Measurements from ENCODE around the gene MAML2. TPM values are rescaled to one million over a fixed set of nuclear protein-coding genes. Genes with fewer than 3 reads are reported as not detected.

The MAML2 gene
- total RNA-seq, 4 donors from 2014 or later, result 19.0 to 36.4 (median 31.4) TPM

GRCh38 chr11:96028746-96029145 lies 314.2 kb downstream of the MAML2 start:
- Histone ChIP-seq H3K27ac (peak overlapping the region in 1 of 3 donors; percentile 41), H3K27me3 (no peaks in the 10 kb centered on the region), H3K9me3 (no peaks in the 10 kb centered on the region), H3K36me3 (no peaks in the 10 kb centered on the region), H3K4me3 (replicated peaks in 1 of 3) (no peak overlapping the region), H3K4me1 (peaks cover 18 to 23% of the 10 kb centered on the region in 2 donors)
- TF ChIP-seq CTCF (IDR thresholded peaks at IDR 0.05), result no peak
- TF ChIP-seq POLR2A (IDR thresholded peaks at IDR 0.05), result no peak
- no peak for DNase-seq
- intact Hi-C loops (cut with DNase I), result no loop called here

- intact Hi-C loops (cut with DNase I), result no loop called here
- Histone ChIP-seq H3K4me3 (replicated peaks in 1 of 3) (no peak overlapping the region), H3K4me1 (peaks cover 6 to 11% of the 10 kb centered on the region in 2 donors), H3K27me3 (no peaks in the 10 kb centered on the region), H3K36me3 (no peaks in the 10 kb centered on the region), H3K9me3 (no peaks in the 10 kb centered on the region), H3K27ac (no peak overlapping the region)
- TF ChIP-seq POLR2A (IDR thresholded peaks at IDR 0.05), result no peak
- no peak for TF ChIP-seq CTCF (IDR thresholded peaks at IDR 0.05)
- no peak for DNase-seq
These were observed 316.0 kb downstream of the MAML2 start for GRCh38 chr11:96027021-96027420.

- Histone ChIP-seq H3K4me1 (peaks cover 6 to 11% of the 10 kb centered on the region in 2 donors), H3K36me3 (no peaks in the 10 kb centered on the region), H3K4me3 (replicated peaks in 1 of 3) (no peak overlapping the region), H3K27me3 (no peaks in the 10 kb centered on the region), H3K9me3 (no peaks in the 10 kb centered on the region), H3K27ac (no peak overlapping the region)
- no peak for DNase-seq
- intact Hi-C loops (cut with DNase I), result no loop called here
- 90% methylated on average over 2 of the region's 2 CpGs for WGBS, 2 donors
- TF ChIP-seq POLR2A (IDR thresholded peaks at IDR 0.05) (no peak), CTCF (IDR thresholded peaks at IDR 0.05) (no peak)
These were observed 316.7 kb downstream of the MAML2 start for GRCh38 chr11:96026310-96026709.

DNA sequence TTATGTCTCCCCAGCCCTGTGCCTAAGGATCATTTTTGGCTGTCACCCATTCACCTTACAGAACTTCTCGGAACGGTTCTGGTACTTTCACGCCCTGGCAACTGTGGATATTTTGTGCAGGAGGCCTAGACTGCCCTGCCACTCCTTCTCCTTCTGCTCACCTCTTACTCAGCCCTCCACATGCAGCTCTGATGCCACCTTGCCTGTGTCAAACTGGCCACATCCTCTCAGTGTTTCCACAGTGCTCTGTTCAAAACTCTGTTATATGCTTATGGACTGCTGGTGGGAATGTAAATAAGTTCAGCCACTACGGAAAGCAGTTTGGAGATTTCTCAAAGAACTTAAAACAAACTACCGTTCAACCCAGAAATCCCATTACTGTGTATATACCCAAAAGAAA lies 318.3 kb downstream of the MAML2 start:
- 95 to 96% methylated on average over 5 of the region's 5 CpGs for WGBS, 2 donors

GRCh38 chr11:96023275-96023674 lies 319.7 kb downstream of the MAML2 start:
- Histone ChIP-seq H3K27ac (no peak overlapping the region), H3K27me3 (no peaks in the 10 kb centered on the region), H3K4me1 (no peaks in the 10 kb centered on the region), H3K4me3 (replicated peaks in 1 of 3) (no peak overlapping the region), H3K9me3 (no peaks in the 10 kb centered on the region), H3K36me3 (no peaks in the 10 kb centered on the region)
- TF ChIP-seq CTCF (IDR thresholded peaks at IDR 0.05), result no peak
- no peak for TF ChIP-seq POLR2A (IDR thresholded peaks at IDR 0.05)
- intact Hi-C loops (cut with DNase I), result no loop called here
- DNase-seq, result no peak
- WGBS, 2 donors, result 87% methylated on average over 7 of the region's 7 CpGs

More for the DNA sequence above, 318.3 kb downstream of the MAML2 start:
- no peaks in the 10 kb centered on the region for H3K27me3 ChIP-seq
- H3K4me3 ChIP-seq (replicated peaks in 1 of 3), result no peak overlapping the region
- H3K27ac ChIP-seq, result no peak overlapping the region
- H3K9me3 ChIP-seq, result no peaks in the 10 kb centered on the region
- no peak for DNase-seq
- H3K36me3 ChIP-seq, result no peaks in the 10 kb centered on the region
- TF ChIP-seq CTCF (IDR thresholded peaks at IDR 0.05) (no peak), POLR2A (IDR thresholded peaks at IDR 0.05) (no peak)
- intact Hi-C loops (cut with DNase I), result no loop called here
- H3K4me1 ChIP-seq, result no peaks in the 10 kb centered on the region
